HL-60 (cell line): ENCODE results near the gene GNG2.

Source experiments
- DNase-seq, 2 experiments: peaks; one replicate each; pipeline ENCODE4 v3.0.0-alpha.2; 2010 to 2020; ENCODE audit warnings: low read depth in 1 of 2, low spot score in 1 of 2
- H3K27ac ChIP-seq: fragments of 250-450 bp; sonication (Bioruptor Pico); replicated peaks from 2 replicates; pipeline ENCODE4 v1.5.1; 2020; ENCODE audit warnings: mild to moderate bottlenecking, moderate library complexity
- H3K27me3 ChIP-seq: fragments of 250-450 bp; sonication (Bioruptor Pico); 2 replicates; pipeline ENCODE4 v1.5.1; 2021; ENCODE audit warnings: mild to moderate bottlenecking, moderate library complexity; ENCODE audit not compliant: insufficient read depth, poor library complexity, severe bottlenecking
- H3K4me3 ChIP-seq: replicated peaks from 2 replicates; pipeline ENCODE4 v1.5.1; 2011; ENCODE audit warnings: mild to moderate bottlenecking, control low read depth, low read length; ENCODE audit not compliant: insufficient read depth
- GABPA ChIP-seq: IDR thresholded peaks from 2 replicates; pipeline ENCODE4 v1.6.1; 2012; ENCODE audit warnings: low read depth
- POLR2AphosphoS5 ChIP-seq: IDR thresholded peaks from 2 replicates; pipeline ENCODE4 v1.6.1; 2012; ENCODE audit warnings: low read depth
- SPI1 ChIP-seq: IDR thresholded peaks from 2 replicates; pipeline ENCODE4 v1.6.1; 2012; ENCODE audit warnings: low read depth, mild to moderate bottlenecking, borderline replicate concordance
- TF ChIP-seq, protein P1 (sequence below): IDR thresholded peaks from 2 replicates; pipeline ENCODE4 v1.6.1; 2012; ENCODE audit warnings: low read depth; ENCODE audit not compliant: insufficient replicate concordance
- TF ChIP-seq, protein P2 (sequence below): IDR thresholded peaks from one replicate; pipeline ENCODE4 v1.5.1; 2011; ENCODE audit warnings: low read length, control low read depth, inconsistent platforms; ENCODE audit not compliant: insufficient read depth

Gene GNG2

DNA sequence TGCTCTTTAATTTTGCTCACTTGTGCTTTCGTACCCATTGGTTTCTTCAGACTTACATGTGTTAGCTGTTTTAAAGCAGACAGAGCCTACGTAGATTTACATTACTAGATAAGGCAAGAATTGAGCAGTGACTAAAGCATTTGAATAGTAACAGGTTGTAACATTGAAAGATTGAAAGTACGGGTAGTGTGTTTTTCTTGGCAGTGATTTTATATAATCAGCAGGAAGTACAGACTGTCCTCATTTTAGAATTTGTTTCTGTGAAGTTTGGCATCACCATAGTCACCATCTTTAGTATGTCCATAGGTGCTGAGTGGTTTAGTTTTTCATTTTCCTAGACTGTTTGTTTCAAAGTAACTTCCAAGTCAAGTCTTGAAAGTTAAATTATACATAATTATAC, 142.9 kb downstream of the GNG2 start:
- no peak overlapping the region for H3K27ac ChIP-seq
- H3K27me3 ChIP-seq: no peaks in the 10 kb centered on the region
- no peak overlapping the region for H3K4me3 ChIP-seq
- no peak for DNase-seq
- TF ChIP-seq GABPA: no peak
- TF ChIP-seq, protein P1, sequence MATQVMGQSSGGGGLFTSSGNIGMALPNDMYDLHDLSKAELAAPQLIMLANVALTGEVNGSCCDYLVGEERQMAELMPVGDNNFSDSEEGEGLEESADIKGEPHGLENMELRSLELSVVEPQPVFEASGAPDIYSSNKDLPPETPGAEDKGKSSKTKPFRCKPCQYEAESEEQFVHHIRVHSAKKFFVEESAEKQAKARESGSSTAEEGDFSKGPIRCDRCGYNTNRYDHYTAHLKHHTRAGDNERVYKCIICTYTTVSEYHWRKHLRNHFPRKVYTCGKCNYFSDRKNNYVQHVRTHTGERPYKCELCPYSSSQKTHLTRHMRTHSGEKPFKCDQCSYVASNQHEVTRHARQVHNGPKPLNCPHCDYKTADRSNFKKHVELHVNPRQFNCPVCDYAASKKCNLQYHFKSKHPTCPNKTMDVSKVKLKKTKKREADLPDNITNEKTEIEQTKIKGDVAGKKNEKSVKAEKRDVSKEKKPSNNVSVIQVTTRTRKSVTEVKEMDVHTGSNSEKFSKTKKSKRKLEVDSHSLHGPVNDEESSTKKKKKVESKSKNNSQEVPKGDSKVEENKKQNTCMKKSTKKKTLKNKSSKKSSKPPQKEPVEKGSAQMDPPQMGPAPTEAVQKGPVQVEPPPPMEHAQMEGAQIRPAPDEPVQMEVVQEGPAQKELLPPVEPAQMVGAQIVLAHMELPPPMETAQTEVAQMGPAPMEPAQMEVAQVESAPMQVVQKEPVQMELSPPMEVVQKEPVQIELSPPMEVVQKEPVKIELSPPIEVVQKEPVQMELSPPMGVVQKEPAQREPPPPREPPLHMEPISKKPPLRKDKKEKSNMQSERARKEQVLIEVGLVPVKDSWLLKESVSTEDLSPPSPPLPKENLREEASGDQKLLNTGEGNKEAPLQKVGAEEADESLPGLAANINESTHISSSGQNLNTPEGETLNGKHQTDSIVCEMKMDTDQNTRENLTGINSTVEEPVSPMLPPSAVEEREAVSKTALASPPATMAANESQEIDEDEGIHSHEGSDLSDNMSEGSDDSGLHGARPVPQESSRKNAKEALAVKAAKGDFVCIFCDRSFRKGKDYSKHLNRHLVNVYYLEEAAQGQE: no peak
- TF ChIP-seq, protein P2, sequence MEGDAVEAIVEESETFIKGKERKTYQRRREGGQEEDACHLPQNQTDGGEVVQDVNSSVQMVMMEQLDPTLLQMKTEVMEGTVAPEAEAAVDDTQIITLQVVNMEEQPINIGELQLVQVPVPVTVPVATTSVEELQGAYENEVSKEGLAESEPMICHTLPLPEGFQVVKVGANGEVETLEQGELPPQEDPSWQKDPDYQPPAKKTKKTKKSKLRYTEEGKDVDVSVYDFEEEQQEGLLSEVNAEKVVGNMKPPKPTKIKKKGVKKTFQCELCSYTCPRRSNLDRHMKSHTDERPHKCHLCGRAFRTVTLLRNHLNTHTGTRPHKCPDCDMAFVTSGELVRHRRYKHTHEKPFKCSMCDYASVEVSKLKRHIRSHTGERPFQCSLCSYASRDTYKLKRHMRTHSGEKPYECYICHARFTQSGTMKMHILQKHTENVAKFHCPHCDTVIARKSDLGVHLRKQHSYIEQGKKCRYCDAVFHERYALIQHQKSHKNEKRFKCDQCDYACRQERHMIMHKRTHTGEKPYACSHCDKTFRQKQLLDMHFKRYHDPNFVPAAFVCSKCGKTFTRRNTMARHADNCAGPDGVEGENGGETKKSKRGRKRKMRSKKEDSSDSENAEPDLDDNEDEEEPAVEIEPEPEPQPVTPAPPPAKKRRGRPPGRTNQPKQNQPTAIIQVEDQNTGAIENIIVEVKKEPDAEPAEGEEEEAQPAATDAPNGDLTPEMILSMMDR: no peak
- TF ChIP-seq SPI1: no peak
- TF ChIP-seq POLR2AphosphoS5: no peak

DNA sequence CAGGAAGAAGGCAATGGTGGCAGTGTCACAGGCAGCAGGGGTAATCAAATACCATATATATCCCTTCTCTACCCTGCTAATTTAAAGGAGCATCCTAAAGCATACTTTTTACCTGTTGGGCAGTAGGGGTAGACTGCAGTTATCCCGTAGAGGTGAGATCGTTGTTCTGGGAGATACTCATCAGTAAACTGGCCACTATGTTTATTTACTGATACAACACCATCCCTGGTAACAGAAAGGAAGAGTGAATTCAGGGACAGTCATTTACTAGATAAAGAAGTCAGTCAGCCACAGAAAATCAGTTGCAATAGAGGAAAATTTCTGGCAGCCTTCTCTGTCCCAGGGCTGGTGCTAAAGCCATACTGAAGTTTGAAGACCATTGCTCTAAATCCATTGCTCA, 145.2 kb downstream of the GNG2 start:
- DNase-seq: no peak
- Histone ChIP-seq H3K27ac (no peak overlapping the region), H3K4me3 (no peak overlapping the region), H3K27me3 (no peaks in the 10 kb centered on the region)
- TF ChIP-seq, protein P2: no peak
- TF ChIP-seq, protein P1: no peak
- no peak for TF ChIP-seq SPI1
- TF ChIP-seq POLR2AphosphoS5: no peak
- TF ChIP-seq GABPA: no peak

DNA sequence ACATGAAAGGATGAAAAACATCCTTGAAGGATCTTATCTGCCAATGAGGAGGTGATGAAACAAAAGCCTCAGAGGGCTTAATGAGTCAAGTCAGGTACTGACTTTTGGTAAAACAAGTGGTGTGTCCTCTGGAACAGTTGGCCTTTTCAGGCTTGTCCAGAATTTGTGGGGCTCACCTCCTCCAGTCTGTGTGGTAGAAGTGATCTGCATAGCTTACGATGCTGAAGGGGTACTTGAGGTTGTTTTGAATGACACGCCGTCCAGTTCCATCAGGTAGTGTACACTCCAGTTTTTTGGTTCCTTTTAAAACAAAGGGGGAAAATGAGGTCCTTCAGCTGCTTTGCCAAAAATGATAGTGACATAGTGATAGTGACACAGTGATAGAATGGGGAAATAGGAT, 145.9 kb downstream of the GNG2 start:
- TF ChIP-seq GABPA (no peak), SPI1 (no peak), POLR2AphosphoS5 (no peak)
- TF ChIP-seq, protein P2: no peak
- TF ChIP-seq, protein P1: no peak
- no peaks in the 10 kb centered on the region for H3K27me3 ChIP-seq
- DNase-seq: no peak
- no peak overlapping the region for H3K27ac ChIP-seq
- no peak overlapping the region for H3K4me3 ChIP-seq
